GM12891 (cell line): ENCODE measurements around the gene ADARB1.
A peak's percentile ranks its signal among the peaks of the same experiment; 100 is the strongest.

ENCODE experiments used
- DNase-seq: peaks from one replicate; pipeline ENCODE4 v3.0.0; 2011; ENCODE audit warnings: low spot score; ENCODE audit not compliant: insufficient read length
- FAIRE-seq: peaks from 2 replicates; lab custom pipeline; 2011; peaks lifted over from hg19 to GRCh38; lab: Jason Lieb, UNC
- PAX5 ChIP-seq: IDR thresholded peaks from 2 replicates; pipeline ENCODE4 v1.6.1; 2011; ENCODE audit warnings: low read length, moderate library complexity, mild to moderate bottlenecking; ENCODE audit not compliant: insufficient read depth, severe bottlenecking
- POLR2A ChIP-seq: IDR thresholded peaks from 2 replicates; pipeline ENCODE4 v1.6.1; 2011; ENCODE audit warnings: low read depth, low read length, control low read depth
- POLR2AphosphoS5 ChIP-seq: IDR thresholded peaks from 2 replicates; pipeline ENCODE4 v1.6.1; 2011; ENCODE audit warnings: low read depth, low read length, control low read depth
- POU2F2 ChIP-seq: IDR thresholded peaks from 2 replicates; pipeline ENCODE4 v1.6.1; 2011; ENCODE audit warnings: low read depth, mild to moderate bottlenecking, control low read depth, low read length, moderate library complexity
- SPI1 ChIP-seq: IDR thresholded peaks from 2 replicates; pipeline ENCODE4 v1.6.1; 2011; ENCODE audit warnings: low read depth, low read length, control low read depth
- TAF1 ChIP-seq: IDR thresholded peaks from 2 replicates; pipeline ENCODE4 v1.6.1; 2011; ENCODE audit warnings: low read depth, low read length, control low read depth

The ADARB1 gene

DNA sequence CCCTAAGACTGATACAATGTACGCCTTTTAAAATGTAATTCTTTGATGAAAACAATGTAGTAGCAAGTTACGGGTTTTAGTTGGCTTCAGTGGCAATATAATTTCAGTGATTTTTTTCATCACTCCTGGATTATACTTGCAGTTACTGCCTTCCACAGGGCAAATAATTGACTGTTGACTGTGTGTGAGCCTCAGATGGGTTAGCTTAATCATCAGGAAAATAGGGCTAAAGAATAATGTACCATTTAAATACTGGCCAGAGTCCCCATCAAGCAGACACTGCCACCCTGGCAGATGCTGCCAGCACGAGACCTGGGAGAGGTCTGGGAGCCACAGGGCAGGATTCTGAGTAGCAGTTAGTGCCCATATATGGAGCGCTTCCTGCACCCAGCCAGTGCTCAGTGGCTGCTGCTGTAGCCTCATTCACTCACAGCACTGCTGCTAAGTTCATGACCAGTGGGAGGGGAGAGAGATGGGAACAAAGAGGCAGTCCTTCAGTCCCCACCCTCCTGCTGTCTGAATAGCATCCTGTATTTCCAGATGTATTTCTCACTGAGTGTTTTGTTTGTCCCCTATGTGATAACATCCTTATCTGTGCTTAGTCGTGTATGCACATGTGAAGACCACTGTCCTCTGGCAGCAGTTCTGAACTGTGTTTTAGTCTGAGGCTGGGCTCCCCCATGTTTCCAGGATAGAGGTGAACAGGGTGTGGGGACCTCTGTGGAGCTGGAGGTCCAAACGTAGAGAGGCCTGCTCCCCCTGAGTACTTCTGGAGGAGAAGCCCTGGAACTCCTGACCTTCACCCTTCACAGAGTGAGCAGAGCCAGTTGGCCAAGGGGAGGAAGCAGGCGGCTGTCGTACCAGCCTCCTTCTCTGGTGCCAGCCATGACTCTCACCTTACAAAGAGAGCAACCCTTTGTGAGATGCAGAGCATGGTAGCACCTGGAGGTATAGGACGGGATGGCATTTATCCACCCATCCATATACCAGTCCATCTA is 80.4 kb downstream of the ADARB1 start:
- DNase-seq (no peak), FAIRE-seq (peak; percentile 16)
- TF ChIP-seq POU2F2: no peak
- TF ChIP-seq PAX5: no peak
- no peak for TF ChIP-seq POLR2A
- no peak for TF ChIP-seq POLR2AphosphoS5
- TF ChIP-seq TAF1: no peak
- no peak for TF ChIP-seq SPI1

- peak; percentile 92 for FAIRE-seq
- TF ChIP-seq TAF1 (no peak), PAX5 (no peak), POLR2A (no peak)
- DNase-seq: no peak
Observed at GRCh38 chr21:45155910-45156309, 81.5 kb downstream of the ADARB1 start.

DNA sequence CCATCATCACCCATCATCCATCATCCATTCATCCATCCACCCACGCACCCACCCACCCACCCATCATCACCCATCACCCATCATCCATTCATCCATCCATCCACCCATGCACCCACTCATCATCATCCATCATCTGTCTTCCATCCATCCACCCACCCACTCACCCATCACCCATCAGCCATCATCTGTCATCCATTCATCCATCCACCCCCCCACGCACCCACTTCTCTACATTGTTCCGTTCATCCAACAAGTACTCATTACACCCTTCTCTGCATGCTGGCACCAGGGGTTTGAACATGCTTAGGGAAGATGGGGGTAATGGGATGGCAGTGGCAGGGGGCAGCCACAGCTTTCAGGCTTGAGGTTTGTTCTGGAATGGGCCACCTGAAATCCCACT is 82.1 kb downstream of the ADARB1 start:
- FAIRE-seq (no peak), DNase-seq (no peak)
- no peak for TF ChIP-seq POLR2A
- no peak for TF ChIP-seq TAF1
- no peak for TF ChIP-seq SPI1
- TF ChIP-seq POU2F2: no peak
- no peak for TF ChIP-seq PAX5

GRCh38 chr21:45157932-45158331 is 83.6 kb downstream of the ADARB1 start:
- FAIRE-seq (no peak), DNase-seq (no peak)
- TF ChIP-seq PAX5: no peak
- no peak for TF ChIP-seq TAF1
- no peak for TF ChIP-seq SPI1
- no peak for TF ChIP-seq POLR2AphosphoS5
- TF ChIP-seq POU2F2: no peak
- TF ChIP-seq POLR2A: no peak

- DNase-seq (no peak), FAIRE-seq (no peak)
- TF ChIP-seq TAF1 (no peak), POLR2AphosphoS5 (no peak), POLR2A (no peak), PAX5 (no peak), POU2F2 (no peak), SPI1 (no peak)
Observed at GRCh38 chr21:45158491-45159423, 84.4 kb downstream of the ADARB1 start.

DNA sequence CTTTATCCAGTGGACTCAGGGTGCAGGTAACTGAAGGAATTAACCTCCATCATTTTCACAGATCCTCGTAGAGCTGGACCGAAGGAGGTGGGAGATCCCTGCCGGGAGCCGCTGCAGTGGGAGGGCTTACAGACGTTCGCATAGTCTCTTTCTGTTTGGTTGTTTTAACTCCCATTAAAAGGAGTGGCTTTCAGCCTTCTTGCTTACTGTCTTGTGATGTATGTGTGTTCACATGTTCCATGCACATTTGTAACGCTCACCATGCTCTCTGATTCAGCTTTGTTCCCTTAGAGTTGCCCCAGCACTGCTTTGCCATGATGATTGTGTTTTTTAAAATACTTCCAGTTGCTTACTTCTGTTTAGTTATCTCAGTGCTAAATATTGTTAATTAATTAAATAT is 85.8 kb downstream of the ADARB1 start:
- TF ChIP-seq POLR2A (no peak), POU2F2 (no peak), POLR2AphosphoS5 (no peak), SPI1 (no peak)
- FAIRE-seq: no peak

DNA sequence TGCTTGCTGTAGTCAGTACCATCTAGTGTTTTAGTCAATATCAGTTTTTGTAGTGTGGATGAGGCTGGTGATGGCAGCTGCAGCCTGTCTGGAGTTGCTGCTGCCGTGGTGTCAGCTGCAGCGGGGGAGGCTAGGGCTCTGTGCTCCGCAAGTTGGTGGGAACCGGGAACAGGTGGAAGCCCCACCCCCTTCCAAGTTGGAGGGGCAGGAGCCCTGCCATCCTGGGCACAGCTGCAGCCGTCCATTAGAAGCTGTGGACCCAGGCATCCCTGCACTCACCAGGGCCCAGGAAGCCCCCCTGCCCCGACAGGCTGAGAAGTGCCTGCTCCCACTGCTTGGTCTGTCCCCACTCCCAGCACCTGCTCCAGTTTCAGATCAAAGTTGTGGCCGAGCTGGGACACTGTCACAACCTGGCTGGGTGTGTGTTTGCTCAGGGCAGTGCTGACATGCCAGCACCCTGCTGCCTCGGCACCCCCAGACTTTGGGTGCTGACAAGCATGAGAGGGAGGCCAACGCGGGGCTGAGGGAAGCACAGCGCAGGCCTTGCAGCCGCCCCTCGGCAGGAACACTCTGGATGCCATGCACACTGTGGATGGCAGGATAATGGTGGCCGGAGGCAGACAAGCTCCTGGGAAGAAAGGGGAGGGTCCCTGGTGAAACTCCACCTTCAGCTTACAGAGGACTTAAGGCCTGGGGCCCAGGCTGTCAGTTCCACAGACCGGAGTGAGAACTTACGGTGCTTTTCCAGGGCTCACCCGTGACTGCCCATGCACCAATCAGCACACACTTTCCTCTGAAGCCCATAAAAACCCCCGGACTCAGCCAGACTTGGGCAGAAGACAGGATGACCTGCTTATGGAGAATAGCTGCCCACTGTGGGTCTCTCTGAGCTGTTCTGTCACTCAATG is 86.9 kb downstream of the ADARB1 start:
- DNase-seq: no peak
- TF ChIP-seq POU2F2 (no peak), SPI1 (no peak), POLR2A (no peak), TAF1 (no peak), POLR2AphosphoS5 (no peak), PAX5 (no peak)
- FAIRE-seq: no peak

More for the DNA sequence above, 85.8 kb downstream of the ADARB1 start:
- no peak for DNase-seq

- no peak for DNase-seq
- TF ChIP-seq POLR2AphosphoS5 (no peak), POLR2A (no peak), PAX5 (no peak), POU2F2 (no peak), SPI1 (no peak), TAF1 (no peak)
Observed at GRCh38 chr21:45162115-45162514, 87.7 kb downstream of the ADARB1 start.

More at GRCh38 chr21:45162115-45162514, 87.7 kb downstream of the ADARB1 start:
- FAIRE-seq: no peak
